ENCODE results near the gene EXOSC3. TPM values are rescaled to one million over a fixed set of nuclear protein-coding genes. Genes with fewer than 3 reads are reported as not detected.

EXOSC3 gene
- total and polyA plus RNA-seq, 2 of the 13 experiments (the other 11 are each of a cell fraction or from before 2014, with no cell fraction given): 17.5 to 68.7 TPM

DNA sequence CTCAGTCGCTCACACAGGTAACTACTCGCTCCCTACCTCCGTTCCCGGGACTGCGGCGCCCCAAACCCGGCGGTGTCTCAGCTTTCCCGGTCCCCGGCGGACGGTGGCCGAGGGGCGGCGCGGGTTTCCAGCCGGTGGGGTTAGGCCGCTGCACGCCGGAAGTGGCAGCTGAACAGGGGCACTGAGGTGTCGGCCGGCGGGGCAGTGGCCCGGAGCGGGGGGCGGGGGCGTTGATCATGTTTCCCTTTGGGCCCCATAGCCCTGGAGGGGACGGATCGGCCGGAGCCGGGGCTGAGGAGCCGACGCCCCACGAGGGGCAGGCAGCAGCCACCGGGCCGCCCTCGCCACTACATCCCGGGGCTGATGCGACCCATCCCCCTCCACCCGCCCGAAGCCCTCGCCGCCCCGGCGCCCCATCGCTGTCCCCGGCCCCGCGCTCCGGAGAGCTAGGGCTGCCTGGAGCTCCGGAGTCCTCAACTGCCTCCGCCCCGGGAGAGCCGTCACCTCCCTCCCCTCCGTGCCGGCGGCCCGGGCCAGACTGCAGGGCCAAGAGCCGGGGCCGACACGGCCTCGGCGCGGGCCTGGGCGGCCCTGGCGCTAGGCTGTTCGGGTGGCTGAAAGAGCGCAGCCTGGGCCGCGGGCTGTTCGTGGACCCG is 15.9 kb upstream of the EXOSC3 start, which contains the start of gene DCAF10 (continued):
- TF ChIP-seq MTA3 (CRISPR knock-in tag; IDR thresholded peaks at IDR 0.05) (no peak), ZNF160 (CRISPR knock-in tag; IDR thresholded peaks at IDR 0.05) (peak; percentile 90), ZNF670 (CRISPR knock-in tag; IDR thresholded peaks at IDR 0.05; ENCODE audit: borderline replicate concordance) (peak; percentile 80; the same call in 1 of the 2 replicates), ATRX (CRISPR knock-in tag; IDR thresholded peaks at IDR 0.05; ENCODE audit: borderline replicate concordance) (no peak), HNF4G (IDR thresholded peaks at IDR 0.05; ENCODE audit: borderline replicate concordance, low read depth, low read length) (no peak; the same call in 1 of the 2 replicates), HNF4G (CRISPR knock-in tag; IDR thresholded peaks at IDR 0.05; ENCODE audit: borderline replicate concordance, low read depth) (peak; percentile 64), FOSL1 (CRISPR knock-in tag; IDR thresholded peaks at IDR 0.05; ENCODE audit: borderline replicate concordance) (no peak), ZNF282 (IDR thresholded peaks at IDR 0.05; ENCODE audit: partially characterized antibody) (no peak), ZNF605 (CRISPR knock-in tag; IDR thresholded peaks at IDR 0.05) (peak; percentile 93), SP140L (CRISPR knock-in tag; IDR thresholded peaks at IDR 0.05; ENCODE audit: borderline replicate concordance) (peak; percentile 31; the same call in 1 of the 2 replicates)
- TF ChIP-seq, protein P1, sequence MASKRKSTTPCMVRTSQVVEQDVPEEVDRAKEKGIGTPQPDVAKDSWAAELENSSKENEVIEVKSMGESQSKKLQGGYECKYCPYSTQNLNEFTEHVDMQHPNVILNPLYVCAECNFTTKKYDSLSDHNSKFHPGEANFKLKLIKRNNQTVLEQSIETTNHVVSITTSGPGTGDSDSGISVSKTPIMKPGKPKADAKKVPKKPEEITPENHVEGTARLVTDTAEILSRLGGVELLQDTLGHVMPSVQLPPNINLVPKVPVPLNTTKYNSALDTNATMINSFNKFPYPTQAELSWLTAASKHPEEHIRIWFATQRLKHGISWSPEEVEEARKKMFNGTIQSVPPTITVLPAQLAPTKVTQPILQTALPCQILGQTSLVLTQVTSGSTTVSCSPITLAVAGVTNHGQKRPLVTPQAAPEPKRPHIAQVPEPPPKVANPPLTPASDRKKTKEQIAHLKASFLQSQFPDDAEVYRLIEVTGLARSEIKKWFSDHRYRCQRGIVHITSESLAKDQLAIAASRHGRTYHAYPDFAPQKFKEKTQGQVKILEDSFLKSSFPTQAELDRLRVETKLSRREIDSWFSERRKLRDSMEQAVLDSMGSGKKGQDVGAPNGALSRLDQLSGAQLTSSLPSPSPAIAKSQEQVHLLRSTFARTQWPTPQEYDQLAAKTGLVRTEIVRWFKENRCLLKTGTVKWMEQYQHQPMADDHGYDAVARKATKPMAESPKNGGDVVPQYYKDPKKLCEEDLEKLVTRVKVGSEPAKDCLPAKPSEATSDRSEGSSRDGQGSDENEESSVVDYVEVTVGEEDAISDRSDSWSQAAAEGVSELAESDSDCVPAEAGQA (IDR thresholded peaks at IDR 0.05; ENCODE audit: low read depth): peak; percentile 82
- TF ChIP-seq, protein P1 (CRISPR knock-in tag; IDR thresholded peaks at IDR 0.05; ENCODE audit: borderline replicate concordance): no peak
- TF ChIP-seq, protein P2, sequence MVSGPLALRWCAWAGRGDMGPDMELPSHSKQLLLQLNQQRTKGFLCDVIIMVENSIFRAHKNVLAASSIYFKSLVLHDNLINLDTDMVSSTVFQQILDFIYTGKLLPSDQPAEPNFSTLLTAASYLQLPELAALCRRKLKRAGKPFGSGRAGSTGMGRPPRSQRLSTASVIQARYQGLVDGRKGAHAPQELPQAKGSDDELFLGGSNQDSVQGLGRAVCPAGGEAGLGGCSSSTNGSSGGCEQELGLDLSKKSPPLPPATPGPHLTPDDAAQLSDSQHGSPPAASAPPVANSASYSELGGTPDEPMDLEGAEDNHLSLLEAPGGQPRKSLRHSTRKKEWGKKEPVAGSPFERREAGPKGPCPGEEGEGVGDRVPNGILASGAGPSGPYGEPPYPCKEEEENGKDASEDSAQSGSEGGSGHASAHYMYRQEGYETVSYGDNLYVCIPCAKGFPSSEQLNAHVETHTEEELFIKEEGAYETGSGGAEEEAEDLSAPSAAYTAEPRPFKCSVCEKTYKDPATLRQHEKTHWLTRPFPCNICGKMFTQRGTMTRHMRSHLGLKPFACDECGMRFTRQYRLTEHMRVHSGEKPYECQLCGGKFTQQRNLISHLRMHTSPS (CRISPR knock-in tag; IDR thresholded peaks at IDR 0.05; ENCODE audit: low read depth): peak; percentile 60; the same call in 1 of the 2 replicates
- TF ChIP-seq, protein P3, sequence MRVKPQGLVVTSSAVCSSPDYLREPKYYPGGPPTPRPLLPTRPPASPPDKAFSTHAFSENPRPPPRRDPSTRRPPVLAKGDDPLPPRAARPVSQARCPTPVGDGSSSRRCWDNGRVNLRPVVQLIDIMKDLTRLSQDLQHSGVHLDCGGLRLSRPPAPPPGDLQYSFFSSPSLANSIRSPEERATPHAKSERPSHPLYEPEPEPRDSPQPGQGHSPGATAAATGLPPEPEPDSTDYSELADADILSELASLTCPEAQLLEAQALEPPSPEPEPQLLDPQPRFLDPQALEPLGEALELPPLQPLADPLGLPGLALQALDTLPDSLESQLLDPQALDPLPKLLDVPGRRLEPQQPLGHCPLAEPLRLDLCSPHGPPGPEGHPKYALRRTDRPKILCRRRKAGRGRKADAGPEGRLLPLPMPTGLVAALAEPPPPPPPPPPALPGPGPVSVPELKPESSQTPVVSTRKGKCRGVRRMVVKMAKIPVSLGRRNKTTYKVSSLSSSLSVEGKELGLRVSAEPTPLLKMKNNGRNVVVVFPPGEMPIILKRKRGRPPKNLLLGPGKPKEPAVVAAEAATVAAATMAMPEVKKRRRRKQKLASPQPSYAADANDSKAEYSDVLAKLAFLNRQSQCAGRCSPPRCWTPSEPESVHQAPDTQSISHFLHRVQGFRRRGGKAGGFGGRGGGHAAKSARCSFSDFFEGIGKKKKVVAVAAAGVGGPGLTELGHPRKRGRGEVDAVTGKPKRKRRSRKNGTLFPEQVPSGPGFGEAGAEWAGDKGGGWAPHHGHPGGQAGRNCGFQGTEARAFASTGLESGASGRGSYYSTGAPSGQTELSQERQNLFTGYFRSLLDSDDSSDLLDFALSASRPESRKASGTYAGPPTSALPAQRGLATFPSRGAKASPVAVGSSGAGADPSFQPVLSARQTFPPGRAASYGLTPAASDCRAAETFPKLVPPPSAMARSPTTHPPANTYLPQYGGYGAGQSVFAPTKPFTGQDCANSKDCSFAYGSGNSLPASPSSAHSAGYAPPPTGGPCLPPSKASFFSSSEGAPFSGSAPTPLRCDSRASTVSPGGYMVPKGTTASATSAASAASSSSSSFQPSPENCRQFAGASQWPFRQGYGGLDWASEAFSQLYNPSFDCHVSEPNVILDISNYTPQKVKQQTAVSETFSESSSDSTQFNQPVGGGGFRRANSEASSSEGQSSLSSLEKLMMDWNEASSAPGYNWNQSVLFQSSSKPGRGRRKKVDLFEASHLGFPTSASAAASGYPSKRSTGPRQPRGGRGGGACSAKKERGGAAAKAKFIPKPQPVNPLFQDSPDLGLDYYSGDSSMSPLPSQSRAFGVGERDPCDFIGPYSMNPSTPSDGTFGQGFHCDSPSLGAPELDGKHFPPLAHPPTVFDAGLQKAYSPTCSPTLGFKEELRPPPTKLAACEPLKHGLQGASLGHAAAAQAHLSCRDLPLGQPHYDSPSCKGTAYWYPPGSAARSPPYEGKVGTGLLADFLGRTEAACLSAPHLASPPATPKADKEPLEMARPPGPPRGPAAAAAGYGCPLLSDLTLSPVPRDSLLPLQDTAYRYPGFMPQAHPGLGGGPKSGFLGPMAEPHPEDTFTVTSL (CRISPR knock-in tag; IDR thresholded peaks at IDR 0.05; ENCODE audit: borderline replicate concordance): peak; percentile 59; the same call in 1 of the 2 replicates
